ENCODE results near the gene CKAP5. TPM values are rescaled to one million over a fixed set of nuclear protein-coding genes. Genes with fewer than 3 reads are reported as not detected.

The CKAP5 gene
- total RNA-seq, 3 donors from 2014 or later, result 50.3 to 74.5 (median 67.8) TPM

DNA sequence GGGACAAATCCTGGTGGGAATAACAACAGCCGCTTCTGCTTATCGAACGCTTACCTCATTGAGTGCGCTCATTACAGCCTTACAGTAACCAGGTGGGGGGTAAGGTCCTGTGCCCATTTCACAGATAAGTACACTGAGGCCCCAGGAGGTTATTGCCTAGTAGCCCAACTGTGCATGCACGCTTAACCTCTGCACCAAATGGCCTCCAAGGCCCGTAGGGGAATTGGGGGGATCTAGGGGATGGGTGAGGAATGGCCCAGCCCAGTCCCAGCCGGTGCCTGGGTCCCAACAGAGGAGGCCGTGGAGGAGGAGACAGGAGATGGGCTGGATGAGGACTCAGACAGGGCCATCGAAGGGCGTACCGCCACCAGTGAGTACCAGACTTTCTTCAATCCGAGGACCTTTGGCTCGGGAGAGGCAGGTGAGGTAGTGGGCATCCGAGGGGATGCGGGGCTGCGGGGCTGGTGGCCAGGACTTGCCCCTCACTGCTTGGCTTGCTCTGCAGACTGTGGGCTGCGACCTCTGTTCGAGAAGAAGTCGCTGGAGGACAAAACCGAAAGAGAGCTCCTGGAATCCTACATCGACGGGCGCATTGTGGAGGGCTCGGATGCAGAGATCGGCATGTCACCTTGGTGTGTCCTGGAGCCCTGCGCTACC is 119.7 kb downstream of the CKAP5 start:
- DNase-seq (no peak), ATAC-seq (no peak)
- intact Hi-C loops (cut with DNase I, micrococcal nuclease), result no loop called here
- Histone ChIP-seq H3K36me3 (ENCODE audit: low read depth) (no peaks in the 10 kb centered on the region), H3K4me3 (no peak overlapping the region), H3K4me1 (ENCODE audit: low read depth) (no peaks in the 10 kb centered on the region), H3K9me3 (no peaks in the 10 kb centered on the region)
- TF ChIP-seq, protein P1, sequence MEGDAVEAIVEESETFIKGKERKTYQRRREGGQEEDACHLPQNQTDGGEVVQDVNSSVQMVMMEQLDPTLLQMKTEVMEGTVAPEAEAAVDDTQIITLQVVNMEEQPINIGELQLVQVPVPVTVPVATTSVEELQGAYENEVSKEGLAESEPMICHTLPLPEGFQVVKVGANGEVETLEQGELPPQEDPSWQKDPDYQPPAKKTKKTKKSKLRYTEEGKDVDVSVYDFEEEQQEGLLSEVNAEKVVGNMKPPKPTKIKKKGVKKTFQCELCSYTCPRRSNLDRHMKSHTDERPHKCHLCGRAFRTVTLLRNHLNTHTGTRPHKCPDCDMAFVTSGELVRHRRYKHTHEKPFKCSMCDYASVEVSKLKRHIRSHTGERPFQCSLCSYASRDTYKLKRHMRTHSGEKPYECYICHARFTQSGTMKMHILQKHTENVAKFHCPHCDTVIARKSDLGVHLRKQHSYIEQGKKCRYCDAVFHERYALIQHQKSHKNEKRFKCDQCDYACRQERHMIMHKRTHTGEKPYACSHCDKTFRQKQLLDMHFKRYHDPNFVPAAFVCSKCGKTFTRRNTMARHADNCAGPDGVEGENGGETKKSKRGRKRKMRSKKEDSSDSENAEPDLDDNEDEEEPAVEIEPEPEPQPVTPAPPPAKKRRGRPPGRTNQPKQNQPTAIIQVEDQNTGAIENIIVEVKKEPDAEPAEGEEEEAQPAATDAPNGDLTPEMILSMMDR (IDR thresholded peaks at IDR 0.05), result no peak

DNA sequence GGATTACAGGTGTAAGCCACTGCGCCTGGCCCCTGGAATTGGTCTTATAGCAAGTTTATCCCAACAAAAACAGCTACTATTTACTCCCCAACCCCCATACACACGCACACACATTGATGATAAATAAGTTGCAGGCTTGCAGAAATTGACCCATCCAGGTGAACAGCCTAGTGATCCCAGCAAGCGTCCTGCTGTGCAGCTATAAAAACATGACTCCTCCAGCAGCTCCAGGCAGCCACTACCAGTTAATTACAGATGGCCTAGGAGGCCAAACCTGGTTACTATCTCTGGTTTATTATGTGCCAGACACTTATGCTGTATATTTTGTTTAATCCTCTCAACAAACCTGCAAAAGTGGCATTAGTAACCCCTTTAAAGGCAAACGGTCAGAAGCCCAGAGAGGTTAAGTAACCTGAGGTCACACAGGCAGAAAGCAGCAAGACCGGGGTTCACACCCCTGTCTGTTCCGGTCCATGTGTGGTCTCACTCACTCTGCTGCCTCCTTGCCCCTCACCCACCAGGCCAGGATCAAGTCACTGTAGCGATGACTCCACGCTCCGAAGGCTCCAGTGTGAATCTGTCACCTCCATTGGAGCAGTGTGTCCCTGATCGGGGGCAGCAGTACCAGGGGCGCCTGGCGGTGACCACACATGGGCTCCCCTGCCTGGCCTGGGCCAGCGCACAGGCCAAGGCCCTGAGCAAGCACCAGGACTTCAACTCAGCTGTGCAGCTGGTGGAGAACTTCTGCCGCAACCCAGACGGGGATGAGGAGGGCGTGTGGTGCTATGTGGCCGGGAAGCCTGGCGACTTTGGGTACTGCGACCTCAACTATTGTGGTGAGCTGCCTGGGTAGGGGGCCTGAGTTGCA is 120.5 kb downstream of the CKAP5 start:
- TF ChIP-seq, protein P1 (IDR thresholded peaks at IDR 0.05), result no peak

DNA sequence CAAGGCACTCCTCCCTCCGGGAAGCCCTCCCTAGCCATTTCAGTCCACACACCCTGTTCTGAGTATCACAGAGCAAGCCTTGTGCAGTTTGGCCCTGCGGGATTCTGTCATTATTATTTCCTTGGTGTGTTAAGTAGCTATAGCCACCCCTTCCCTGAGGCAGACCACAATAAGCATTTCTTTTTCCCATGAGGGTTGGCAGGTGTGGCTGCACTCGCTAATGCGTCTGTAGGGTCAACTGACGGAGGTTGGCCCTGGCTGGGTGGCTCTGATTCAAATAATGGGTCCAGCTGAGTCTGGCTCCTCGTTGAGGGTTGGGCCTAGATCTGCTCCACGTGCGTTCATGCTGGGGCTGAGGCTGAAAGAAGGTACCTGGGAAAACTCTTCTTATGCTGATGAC is 122.0 kb downstream of the CKAP5 start:
- H3K9me3 ChIP-seq, result no peaks in the 10 kb centered on the region
- no peak for DNase-seq
- no peak for ATAC-seq
- intact Hi-C loops (cut with DNase I, micrococcal nuclease), result no loop called here
- H3K36me3 ChIP-seq (ENCODE audit: low read depth), result no peaks in the 10 kb centered on the region
- H3K4me1 ChIP-seq (ENCODE audit: low read depth), result no peaks in the 10 kb centered on the region
- TF ChIP-seq, protein P1 (IDR thresholded peaks at IDR 0.05), result no peak
- no peak overlapping the region for H3K4me3 ChIP-seq

More for the DNA sequence above, 120.5 kb downstream of the CKAP5 start:
- ATAC-seq, result no peak
- H3K36me3 ChIP-seq (ENCODE audit: low read depth), result no peaks in the 10 kb centered on the region
- no peaks in the 10 kb centered on the region for H3K4me1 ChIP-seq (ENCODE audit: low read depth)
- no peak overlapping the region for H3K4me3 ChIP-seq
- intact Hi-C loops (cut with DNase I, micrococcal nuclease), result no loop called here
- no peaks in the 10 kb centered on the region for H3K9me3 ChIP-seq
- DNase-seq, result no peak

DNA sequence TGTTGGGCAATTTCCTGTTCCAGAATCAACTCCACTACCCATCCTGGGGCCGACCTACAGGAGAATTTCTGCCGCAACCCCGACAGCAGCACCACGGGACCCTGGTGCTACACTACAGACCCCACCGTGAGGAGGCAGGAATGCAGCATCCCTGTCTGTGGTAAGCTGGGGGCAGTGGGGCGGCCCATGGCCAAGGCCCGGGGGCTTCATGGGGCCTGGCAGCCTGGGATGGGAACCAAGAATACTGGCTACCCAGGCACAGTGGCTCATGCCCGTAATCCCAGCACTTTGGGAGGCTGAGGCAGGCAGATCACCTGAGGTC is 122.8 kb downstream of the CKAP5 start:
- intact Hi-C loops (cut with DNase I, micrococcal nuclease), result no loop called here
- ATAC-seq (no peak), DNase-seq (no peak)
- Histone ChIP-seq H3K4me3 (no peak overlapping the region), H3K9me3 (no peaks in the 10 kb centered on the region), H3K4me1 (ENCODE audit: low read depth) (peaks cover under 1% of the 10 kb centered on the region), H3K36me3 (ENCODE audit: low read depth) (no peaks in the 10 kb centered on the region)
- TF ChIP-seq, protein P1 (IDR thresholded peaks at IDR 0.05), result no peak

DNA sequence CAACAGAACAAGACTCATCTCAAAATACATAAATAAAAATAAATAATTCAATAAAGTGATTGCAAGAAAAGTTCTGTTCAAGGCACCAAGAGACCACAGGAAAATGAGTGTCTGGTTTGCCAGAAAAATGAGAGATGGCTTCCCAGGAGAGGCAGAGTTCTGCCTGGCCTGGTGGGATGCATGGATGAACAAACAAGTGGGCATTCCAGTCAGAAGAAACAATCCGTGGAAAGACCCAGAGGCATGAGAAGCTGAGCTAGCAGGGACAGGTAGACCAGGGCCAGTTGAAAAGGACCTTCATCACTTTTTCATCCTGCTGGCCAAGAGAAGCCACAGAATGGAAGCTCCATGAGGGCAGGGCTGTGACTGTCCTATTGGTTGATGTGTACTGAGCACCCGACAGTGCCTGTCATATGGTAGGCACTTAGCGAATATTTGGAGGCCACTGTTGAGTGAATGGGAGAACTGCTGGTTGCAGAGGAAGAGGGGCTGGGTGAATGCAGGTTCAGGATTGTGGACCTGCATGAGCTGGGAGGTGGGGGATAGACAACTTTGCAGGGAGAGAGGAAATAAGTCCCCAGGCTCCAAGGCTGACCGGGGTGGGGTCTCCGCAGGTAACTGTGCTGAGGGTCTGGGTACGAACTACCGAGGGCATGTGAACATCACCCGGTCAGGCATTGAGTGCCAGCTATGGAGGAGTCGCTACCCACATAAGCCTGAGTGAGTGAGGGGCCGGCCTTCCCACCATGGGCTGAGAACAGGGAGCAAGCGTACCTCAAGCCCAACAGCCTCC is 123.3 kb downstream of the CKAP5 start:
- TF ChIP-seq, protein P1 (IDR thresholded peaks at IDR 0.05), result no peak

More for the DNA sequence above, 123.3 kb downstream of the CKAP5 start:
- DNase-seq, result no peak
- peaks cover 6% of the 10 kb centered on the region for H3K4me1 ChIP-seq (ENCODE audit: low read depth)
- ATAC-seq, result no peak
- no peaks in the 10 kb centered on the region for H3K36me3 ChIP-seq (ENCODE audit: low read depth)
- intact Hi-C loops (cut with DNase I, micrococcal nuclease), result no loop called here
- no peak overlapping the region for H3K4me3 ChIP-seq
- no peaks in the 10 kb centered on the region for H3K9me3 ChIP-seq

All from mucosa of descending colon (tissue), 3 donors.